Mesangial cell (primary cell): ENCODE data around the gene STYK1. TPM values are rescaled to one million over a fixed set of nuclear protein-coding genes. Genes with fewer than 3 reads are reported as not detected.

Experiments used
- total RNA-seq: library from RNA; depleted of rRNA; stranded (reverse); fragments of >200 nt; gene quantifications from 2 replicates; pipeline ENCODE4 v1.2.3, GENCODE V29; 2015

The STYK1 gene, protein sequence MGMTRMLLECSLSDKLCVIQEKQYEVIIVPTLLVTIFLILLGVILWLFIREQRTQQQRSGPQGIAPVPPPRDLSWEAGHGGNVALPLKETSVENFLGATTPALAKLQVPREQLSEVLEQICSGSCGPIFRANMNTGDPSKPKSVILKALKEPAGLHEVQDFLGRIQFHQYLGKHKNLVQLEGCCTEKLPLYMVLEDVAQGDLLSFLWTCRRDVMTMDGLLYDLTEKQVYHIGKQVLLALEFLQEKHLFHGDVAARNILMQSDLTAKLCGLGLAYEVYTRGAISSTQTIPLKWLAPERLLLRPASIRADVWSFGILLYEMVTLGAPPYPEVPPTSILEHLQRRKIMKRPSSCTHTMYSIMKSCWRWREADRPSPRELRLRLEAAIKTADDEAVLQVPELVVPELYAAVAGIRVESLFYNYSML
- total RNA-seq, result 0.25 and 1.3 TPM in 2 replicates

DNA sequence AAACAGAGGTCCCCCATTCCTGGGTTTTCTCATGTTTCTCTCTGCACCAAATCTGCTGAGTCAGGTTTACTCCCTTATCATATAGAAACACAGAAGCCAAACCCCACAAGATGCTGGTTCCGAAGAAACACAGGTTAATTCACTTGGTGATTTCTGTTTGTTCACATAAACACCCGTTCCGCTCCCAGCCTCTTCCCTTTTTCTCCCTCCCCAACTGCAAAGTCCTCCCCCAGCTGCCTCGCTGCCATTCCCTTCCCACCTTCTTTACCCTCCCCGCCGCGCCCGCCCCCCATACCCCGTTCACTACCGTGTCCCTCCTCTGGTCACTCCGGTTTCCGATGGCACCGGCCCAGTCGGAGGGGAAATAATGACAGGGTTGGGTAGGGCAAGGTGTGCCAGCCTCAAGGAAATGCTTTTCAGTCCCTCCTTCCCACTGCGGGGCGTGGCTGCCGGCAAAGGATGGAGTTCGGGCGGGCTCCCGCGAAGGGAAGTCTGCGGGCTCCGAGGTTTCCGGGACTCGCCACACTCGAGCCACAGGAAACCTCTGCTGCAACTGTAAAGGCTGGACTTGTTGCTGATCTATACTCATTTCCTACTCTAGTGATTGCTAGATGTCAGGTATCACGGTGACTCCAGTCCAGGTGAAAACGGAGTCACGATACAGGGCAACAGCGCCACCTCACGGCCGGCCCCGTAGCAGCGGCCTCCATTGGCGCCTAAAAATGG, at the start of gene STYK1:
TSS of gene STYK1 (minus strand) at position 394 of the 726 bp plus-strand sequence. CDS start 39,434 bp downstream, outside the sequence.

DNA sequence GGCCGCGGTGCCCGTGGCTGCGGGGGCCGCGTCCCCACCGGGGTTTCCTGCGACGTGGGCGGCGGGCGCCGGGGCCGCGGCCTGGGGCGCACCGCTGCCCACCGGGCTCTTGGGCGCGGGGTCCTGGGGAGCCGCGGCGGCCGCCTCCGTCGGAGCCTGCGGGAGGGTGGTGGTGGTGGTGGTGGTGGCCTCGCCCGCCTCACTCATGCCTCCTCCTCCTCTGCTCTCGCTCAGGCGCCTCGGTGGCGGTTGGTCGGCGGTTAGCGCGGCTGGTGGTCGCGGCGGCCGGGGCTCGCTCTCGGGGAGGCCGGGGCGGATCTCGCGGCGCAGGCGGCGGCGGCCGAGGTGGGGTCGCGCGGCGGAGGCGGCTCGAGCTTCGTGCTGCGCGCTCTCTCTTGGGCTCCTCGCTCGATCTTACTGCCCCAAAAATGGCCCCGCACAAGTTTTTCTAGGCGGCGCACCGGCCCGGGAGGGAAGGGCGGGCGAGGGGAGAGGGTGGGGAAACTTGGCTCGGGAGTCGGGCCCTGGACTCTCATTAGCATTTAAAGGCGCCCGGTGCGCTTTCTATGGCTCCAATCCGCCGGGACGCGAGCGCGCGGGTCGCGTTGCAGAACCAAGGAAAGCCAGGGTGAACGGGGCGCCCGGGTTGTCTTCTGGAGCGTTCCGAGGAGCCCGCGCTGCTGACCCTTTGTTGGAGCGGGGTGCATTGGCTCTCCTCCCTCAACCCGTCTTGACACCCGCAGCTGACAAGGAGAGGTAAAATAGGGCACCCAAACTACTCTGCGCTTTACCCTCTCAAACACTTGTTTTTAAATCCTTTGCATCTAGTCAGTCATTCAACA, 49.3 kb upstream of the STYK1 start, which contains the start of gene YBX3:
TSS of gene YBX3 (minus strand) at position 419 of the 842 bp plus-strand sequence. CDS start at position 207, 212 bp downstream.

GRCh38 chr12:10613349-10614055, 60.4 kb downstream of the STYK1 start, which contains the start of gene MAGOHB:
TSS of gene MAGOHB (minus strand) at chr12:10613609. CDS start at chr12:10613532, 77 bp downstream.

Other genes with a start within 250 kb of the STYK1 start
- not detected in 2 replicates for gene KLRC2, start 238.0 kb downstream of the STYK1 start, total RNA-seq
- gene KLRC1, start 220.7 kb downstream of the STYK1 start, total RNA-seq, result not detected in 2 replicates
- gene EIF2S3B, start 168.2 kb downstream of the STYK1 start, total RNA-seq, result 0.38 and 5.4 TPM in 2 replicates
- 9.4 and 19.7 TPM in 2 replicates for gene MAGOHB, start 60.4 kb downstream of the STYK1 start, total RNA-seq
- 157 and 215 TPM in 2 replicates for gene YBX3, start 49.3 kb upstream of the STYK1 start, total RNA-seq
- gene TAS2R7, start 128.6 kb upstream of the STYK1 start, total RNA-seq, result not detected in 2 replicates
- not detected in 2 replicates for gene TAS2R8, start 133.2 kb upstream of the STYK1 start, total RNA-seq
- not detected in 2 replicates for gene TAS2R9, start 136.1 kb upstream of the STYK1 start, total RNA-seq
- 0.13 TPM in 1 of 2 replicates, not detected in the other for gene TAS2R10, start 152.3 kb upstream of the STYK1 start, total RNA-seq
- gene PRR4, start 175.4 kb upstream of the STYK1 start, total RNA-seq, result 0.76 TPM in 1 of 2 replicates, not detected in the other
- gene PRH1, start 210.2 kb upstream of the STYK1 start, total RNA-seq, result 4.1 and 4.4 TPM in 2 replicates
- gene TAS2R13, start 235.5 kb upstream of the STYK1 start, total RNA-seq, result 0.38 TPM in 1 of 2 replicates, not detected in the other